Calu3 (cell line): ENCODE results near the gene CTNNBIP1. TPM values are rescaled to one million over a fixed set of nuclear protein-coding genes. Genes with fewer than 3 reads are reported as not detected.

ENCODE experiments used
- BruUV-seq: library from RNA; stranded (reverse); fragments of 400-500 nt; replicated peaks from 2 replicates; lab custom pipeline; 2021; lab: Mats Ljungman, UMichigan
- CTCF ChIA-PET: fragments of 300-600 bp; sonication (Branson Sonifier 250); formaldehyde crosslinking; loops from one replicate; lab custom pipeline; 2022; ENCODE audit warnings: antibody characterized with exemption; lab: Charles Lee
- DNase-seq: peaks from one replicate; pipeline ENCODE4 v3.0.0; 2022
- H3K27ac Mint-ChIP-seq: one replicate; pipeline ENCODE4 v1.8.0; 2022; ENCODE audit warnings: mixed read lengths; ENCODE audit not compliant: unreplicated experiment
- H3K27me3 Mint-ChIP-seq: one replicate; pipeline ENCODE4 v1.8.0; 2022; ENCODE audit warnings: mixed read lengths; ENCODE audit not compliant: unreplicated experiment
- H3K36me3 Mint-ChIP-seq: one replicate; pipeline ENCODE4 v1.8.0; 2022; ENCODE audit warnings: mild to moderate bottlenecking, moderate library complexity, mixed read lengths; ENCODE audit not compliant: insufficient read depth, unreplicated experiment
- H3K4me1 Mint-ChIP-seq: one replicate; pipeline ENCODE4 v1.8.0; 2022; ENCODE audit warnings: mild to moderate bottlenecking, low read depth, mixed read lengths; ENCODE audit not compliant: unreplicated experiment
- H3K4me3 Mint-ChIP-seq: one replicate; pipeline ENCODE4 v1.8.0; 2022; ENCODE audit warnings: mild to moderate bottlenecking, low read depth, moderate library complexity, mixed read lengths; ENCODE audit not compliant: unreplicated experiment
- H3K9me3 Mint-ChIP-seq: one replicate; pipeline ENCODE4 v1.8.0; 2022; ENCODE audit warnings: low read depth, mixed read lengths; ENCODE audit not compliant: unreplicated experiment
- CTCF ChIP-seq: fragments of 200-600 bp; IDR thresholded peaks from one replicate; pipeline ENCODE4 v1.8.0; 2022; ENCODE audit warnings: antibody characterized with exemption; ENCODE audit not compliant: unreplicated experiment
- intact Hi-C: fragments of 100-400 bp; cut with micrococcal nuclease; formaldehyde crosslinking; loops from one replicate; pipeline ENCODE4 v1.10.0; 2022; ENCODE audit not compliant: unreplicated experiment
- total RNA-seq: library from RNA; stranded (reverse); gene quantifications from 2 replicates; pipeline ENCODE4 v1.2.3, GENCODE V29; 2022

CTNNBIP1 gene
- total RNA-seq, 1 experiment from 2014 or later = 11.8 TPM

GRCh38 chr1:9849691-9850441, 60.2 kb downstream of the CTNNBIP1 start:
- Mint-ChIP-seq H3K9me3 (no peaks in the 10 kb centered on the region), H3K36me3 (no peaks in the 10 kb centered on the region), H3K4me1 (no peaks in the 10 kb centered on the region), H3K27ac (no peak overlapping the region), H3K4me3 (no peak overlapping the region), H3K27me3 (no peaks in the 10 kb centered on the region)
- no peak for DNase-seq
- CTCF ChIA-PET = interaction anchor here (0.6 kb wide), 1 partner anchor 304 kb away, joined by 4 read pairs; no protein-coding TSS in a partner anchor
- intact Hi-C loops = no loop called here
- no TSS peak for BruUV-seq
- no peak for TF ChIP-seq CTCF

- no TSS peak for BruUV-seq
- Mint-ChIP-seq H3K4me1 (no peaks in the 10 kb centered on the region), H3K36me3 (no peaks in the 10 kb centered on the region), H3K27me3 (no peaks in the 10 kb centered on the region), H3K9me3 (no peaks in the 10 kb centered on the region), H3K27ac (no peak overlapping the region), H3K4me3 (no peak overlapping the region)
- TF ChIP-seq CTCF = no peak
- intact Hi-C loops = no loop called here
- CTCF ChIA-PET = interaction anchor here (0.7 to 1.1 kb wide), 2 partner anchors 15 to 30 kb away, joined by 3 to 5 read pairs; no protein-coding TSS in a partner anchor
- DNase-seq = no peak
Observed at GRCh38 chr1:9848022-9848421, 62.0 kb downstream of the CTNNBIP1 start.

- no peaks in the 10 kb centered on the region for H3K27me3 Mint-ChIP-seq
- BruUV-seq = no TSS peak
- intact Hi-C loops = no loop called here
- H3K4me3 Mint-ChIP-seq = no peak overlapping the region
- CTCF ChIA-PET = interaction anchor here (0.6 to 0.7 kb wide), 2 partner anchors 31 to 294 kb away, joined by 3 to 5 read pairs; no protein-coding TSS in a partner anchor
- TF ChIP-seq CTCF = no peak
- H3K4me1 Mint-ChIP-seq = no peaks in the 10 kb centered on the region
- H3K9me3 Mint-ChIP-seq = no peaks in the 10 kb centered on the region
- H3K27ac Mint-ChIP-seq = no peak overlapping the region
- DNase-seq = no peak
- H3K36me3 Mint-ChIP-seq = no peaks in the 10 kb centered on the region
Observed at GRCh38 chr1:9847269-9847668, 62.8 kb downstream of the CTNNBIP1 start.

- no peaks in the 10 kb centered on the region for H3K9me3 Mint-ChIP-seq
- no peak overlapping the region for H3K27ac Mint-ChIP-seq
- intact Hi-C loops = no loop called here
- H3K4me3 Mint-ChIP-seq = no peak overlapping the region
- H3K27me3 Mint-ChIP-seq = no peaks in the 10 kb centered on the region
- no peak for DNase-seq
- H3K36me3 Mint-ChIP-seq = no peaks in the 10 kb centered on the region
- H3K4me1 Mint-ChIP-seq = no peaks in the 10 kb centered on the region
- TF ChIP-seq CTCF = no peak
- no TSS peak for BruUV-seq
- CTCF ChIA-PET = no interaction called here
Observed at GRCh38 chr1:9846611-9847171, 63.4 kb downstream of the CTNNBIP1 start.
